K562 (cell line): Measurements from ENCODE around the gene FBXW9. TPM values are rescaled to one million over a fixed set of nuclear protein-coding genes. Genes with fewer than 3 reads are reported as not detected.

Experiments
- HDAC2 ChIP-seq: fragments of 450-650 bp; IDR thresholded peaks from 2 replicates; pipeline ENCODE4 v1.6.1; 2016; ENCODE audit warnings: mild to moderate bottlenecking
- MEF2D ChIP-seq: conservative IDR thresholded peaks from 2 replicates; pipeline ENCODE4 v1.6.1; 2016; ENCODE audit warnings: low read depth, missing genetic modification characterization, missing compliant biosample characterization
- MYC ChIP-seq, 2 experiments: fragments of 250-450 bp in 1 of 2; sonication (Bioruptor Pico) in 1 of 2; IDR thresholded peaks; 2 replicates each; pipeline versions ENCODE4 v1.5.1 to v1.6.1; 2012 to 2021; ENCODE audit warnings: low read depth in 2 of 2, borderline replicate concordance in 1 of 2, improper control_type of control experiment in 1 of 2, low read length in 1 of 2, mild to moderate bottlenecking in 1 of 2, moderate library complexity in 1 of 2
- NUFIP1 ChIP-seq: fragments of 450-650 bp; IDR thresholded peaks from 2 replicates; pipeline ENCODE4 v1.6.1; 2018; ENCODE audit not compliant: partially characterized antibody
- SETDB1 ChIP-seq: IDR thresholded peaks from one replicate; pipeline ENCODE4 v1.6.1; 2012; ENCODE audit warnings: low read length, control low read depth, inconsistent platforms
- ZFX ChIP-seq: sonication (generic); formaldehyde crosslinking; IDR thresholded peaks from 2 replicates; pipeline ENCODE4 v1.8.0; 2022; ENCODE audit warnings: mild to moderate bottlenecking, missing genetic modification reagents, moderate library complexity
- polyA plus RNA-seq, 8 experiments: library from polyadenylated mRNA; depleted of rRNA in 4 of 8; stranded (reverse) in 5 of 8; unstranded in 3 of 8; fragments of >200 nt; fragmentation: Nextera tagmentation in 2 of 8; fragmentation: Illumina TruSeq in 1 of 8; extraction: Ambion mirVana in 2 of 8; extraction: Trizol in 1 of 8; gene quantifications; 2 replicates each; pipeline versions ENCODE4 v1.2.1 to v1.2.3, GENCODE V29; 2011 to 2014; ENCODE audit warnings: inconsistent platforms in 1 of 8, missing spikeins in 1 of 8
- total RNA-seq, 7 experiments: library from RNA; depleted of rRNA in 6 of 7; stranded (reverse); fragments of >200 nt in 6 of 7; fragmentation: Illumina TruSeq in 2 of 7; extraction: Trizol in 2 of 7; gene quantifications; 2 replicates each; pipeline versions ENCODE4 v1.2.1 to v1.2.3, GENCODE V29; 2011 to 2021; ENCODE audit warnings: low replicate concordance in 1 of 7
- TF ChIP-seq, protein P1 (sequence below): fragments of 450-650 bp; formaldehyde crosslinking; IDR thresholded peaks from 2 replicates; pipeline ENCODE4 v1.4.0; 2020; ENCODE audit warnings: mild to moderate bottlenecking, moderate library complexity
- TF ChIP-seq, protein P2 (sequence below): fragments of 250-450 bp; sonication (Bioruptor Pico); IDR thresholded peaks from 2 replicates; pipeline ENCODE4 v1.5.0; 2021
- TF ChIP-seq, protein P3 (sequence below): fragments of 450-650 bp; IDR thresholded peaks from 2 replicates; pipeline ENCODE4 v1.7.0; 2016; ENCODE audit warnings: borderline replicate concordance

FBXW9 gene
- total and polyA plus RNA-seq, 9 of the 15 experiments (the other 6 are each of a cell fraction or from before 2014, with no cell fraction given): 0.23 to 21.7 (median 6.2) TPM

DNA sequence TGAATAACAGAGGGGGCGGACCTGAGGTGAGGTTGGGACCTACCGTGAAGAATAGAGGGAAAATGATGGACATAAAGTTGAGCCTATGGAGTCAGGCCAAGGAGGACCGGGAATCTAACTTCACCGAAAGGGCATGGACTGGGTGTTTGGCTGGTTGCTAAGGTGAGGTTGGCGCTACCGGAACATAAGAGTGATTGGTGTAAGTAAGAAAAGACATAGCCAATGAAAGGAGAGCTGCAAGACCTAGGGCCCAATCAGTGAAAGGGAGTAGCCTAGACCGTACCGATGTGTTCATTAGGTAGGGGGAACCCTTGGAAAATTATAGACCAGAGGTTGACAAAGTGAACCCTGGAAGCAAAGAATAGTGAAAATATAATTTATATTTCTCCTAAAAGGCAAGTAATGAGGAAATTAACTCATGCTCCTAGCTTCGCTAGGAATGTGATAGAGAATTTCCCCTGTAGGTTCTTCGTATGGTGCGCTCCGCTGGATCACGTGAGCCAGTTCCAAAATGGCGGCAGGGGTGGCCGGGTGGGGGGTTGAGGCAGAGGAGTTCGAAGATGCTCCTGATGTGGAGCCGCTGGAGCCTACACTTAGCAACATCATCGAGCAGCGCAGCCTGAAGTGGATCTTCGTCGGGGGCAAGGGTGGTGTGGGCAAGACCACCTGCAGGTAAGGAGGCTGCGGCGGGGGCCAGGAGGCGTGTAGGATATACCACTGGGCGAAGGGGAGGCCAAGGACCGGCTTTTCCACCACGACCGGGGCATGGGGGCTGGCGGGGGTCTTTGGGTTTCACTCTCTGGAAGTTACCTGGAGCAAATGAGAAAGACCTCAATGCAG lies 40.8 kb upstream of the FBXW9 start, which contains the start of gene GET3 (continued):
- TF ChIP-seq, protein P1, sequence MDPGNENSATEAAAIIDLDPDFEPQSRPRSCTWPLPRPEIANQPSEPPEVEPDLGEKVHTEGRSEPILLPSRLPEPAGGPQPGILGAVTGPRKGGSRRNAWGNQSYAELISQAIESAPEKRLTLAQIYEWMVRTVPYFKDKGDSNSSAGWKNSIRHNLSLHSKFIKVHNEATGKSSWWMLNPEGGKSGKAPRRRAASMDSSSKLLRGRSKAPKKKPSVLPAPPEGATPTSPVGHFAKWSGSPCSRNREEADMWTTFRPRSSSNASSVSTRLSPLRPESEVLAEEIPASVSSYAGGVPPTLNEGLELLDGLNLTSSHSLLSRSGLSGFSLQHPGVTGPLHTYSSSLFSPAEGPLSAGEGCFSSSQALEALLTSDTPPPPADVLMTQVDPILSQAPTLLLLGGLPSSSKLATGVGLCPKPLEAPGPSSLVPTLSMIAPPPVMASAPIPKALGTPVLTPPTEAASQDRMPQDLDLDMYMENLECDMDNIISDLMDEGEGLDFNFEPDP (CRISPR knock-in tag): no peak
- TF ChIP-seq ZFX (CRISPR knock-in tag) (peak; percentile 64), MEF2D (tag) (no peak), NUFIP1 (peak; percentile 91), MYC (IDR thresholded peaks at IDR 0.05; ENCODE audit: low read depth, low read length) (peak; percentile 49; the same call in 1 of the 2 replicates), MYC (CRISPR knock-in tag; IDR thresholded peaks at IDR 0.05; ENCODE audit: borderline replicate concordance, low read depth) (0 out of 2 replicates have a peak, but pooled peaks have one; percentile 35), HDAC2 (peak; percentile 97), SETDB1 (no peak)
- TF ChIP-seq, protein P2, sequence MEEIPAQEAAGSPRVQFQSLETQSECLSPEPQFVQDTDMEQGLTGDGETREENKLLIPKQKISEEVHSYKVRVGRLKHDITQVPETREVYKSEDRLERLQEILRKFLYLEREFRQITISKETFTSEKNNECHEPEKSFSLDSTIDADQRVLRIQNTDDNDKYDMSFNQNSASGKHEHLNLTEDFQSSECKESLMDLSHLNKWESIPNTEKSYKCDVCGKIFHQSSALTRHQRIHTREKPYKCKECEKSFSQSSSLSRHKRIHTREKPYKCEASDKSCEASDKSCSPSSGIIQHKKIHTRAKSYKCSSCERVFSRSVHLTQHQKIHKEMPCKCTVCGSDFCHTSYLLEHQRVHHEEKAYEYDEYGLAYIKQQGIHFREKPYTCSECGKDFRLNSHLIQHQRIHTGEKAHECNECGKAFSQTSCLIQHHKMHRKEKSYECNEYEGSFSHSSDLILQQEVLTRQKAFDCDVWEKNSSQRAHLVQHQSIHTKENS: no peak
- TF ChIP-seq, protein P3, sequence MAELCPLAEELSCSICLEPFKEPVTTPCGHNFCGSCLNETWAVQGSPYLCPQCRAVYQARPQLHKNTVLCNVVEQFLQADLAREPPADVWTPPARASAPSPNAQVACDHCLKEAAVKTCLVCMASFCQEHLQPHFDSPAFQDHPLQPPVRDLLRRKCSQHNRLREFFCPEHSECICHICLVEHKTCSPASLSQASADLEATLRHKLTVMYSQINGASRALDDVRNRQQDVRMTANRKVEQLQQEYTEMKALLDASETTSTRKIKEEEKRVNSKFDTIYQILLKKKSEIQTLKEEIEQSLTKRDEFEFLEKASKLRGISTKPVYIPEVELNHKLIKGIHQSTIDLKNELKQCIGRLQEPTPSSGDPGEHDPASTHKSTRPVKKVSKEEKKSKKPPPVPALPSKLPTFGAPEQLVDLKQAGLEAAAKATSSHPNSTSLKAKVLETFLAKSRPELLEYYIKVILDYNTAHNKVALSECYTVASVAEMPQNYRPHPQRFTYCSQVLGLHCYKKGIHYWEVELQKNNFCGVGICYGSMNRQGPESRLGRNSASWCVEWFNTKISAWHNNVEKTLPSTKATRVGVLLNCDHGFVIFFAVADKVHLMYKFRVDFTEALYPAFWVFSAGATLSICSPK: no peak
